Adrenal gland (tissue), 5 donors: Measurements from ENCODE around the gene VPS13D.

Experiments
- CTCF ChIP-seq, 6 experiments: fragments of 450-650 bp in 4 of 6; fragments of 200-600 bp in 2 of 6; sonication (generic) in 1 of 6; IDR thresholded peaks; 1 replicate in 5 of 6; 2 replicates in 1 of 6; pipeline versions ENCODE4 v1.5.1 to v1.8.0; 2016 to 2021; ENCODE audit warnings: antibody characterized with exemption in 6 of 6, mild to moderate bottlenecking in 2 of 6, moderate library complexity in 1 of 6
- POLR2A ChIP-seq, 2 donors: fragments of 450-650 bp; IDR thresholded peaks; one replicate each; pipeline ENCODE4 v1.6.1; 2017; ENCODE audit warnings: antibody characterized with exemption in 2 of 2, mild to moderate bottlenecking in 2 of 2, moderate library complexity in 1 of 2
- donor health status: DM: no; HTN: no; CAD: no.

GRCh38 chr1:12290828-12291227 is 61.0 kb downstream of the VPS13D start:
- no peak for TF ChIP-seq POLR2A (IDR thresholded peaks at IDR 0.05)
- no peak for TF ChIP-seq CTCF (IDR thresholded peaks at IDR 0.05)
